Subcutaneous adipose tissue (tissue), 4 donors: ENCODE results near the gene RET. TPM values are rescaled to one million over a fixed set of nuclear protein-coding genes. Genes with fewer than 3 reads are reported as not detected.

Experiments
- CTCF ChIP-seq: fragments of 450-650 bp; IDR thresholded peaks from one replicate; pipeline ENCODE4 v1.5.1; 2016; ENCODE audit warnings: low read depth, mild to moderate bottlenecking, control low read depth, antibody characterized with exemption, moderate library complexity
- total RNA-seq, 4 donors: library from RNA; depleted of rRNA; stranded (reverse); fragments of >200 nt; gene quantifications; one replicate each; pipeline ENCODE4 v1.1.0, GENCODE V29; 2016

Gene RET
- total RNA-seq, 4 donors from 2014 or later: 0.19 to 1.9 (median 0.49) TPM

DNA sequence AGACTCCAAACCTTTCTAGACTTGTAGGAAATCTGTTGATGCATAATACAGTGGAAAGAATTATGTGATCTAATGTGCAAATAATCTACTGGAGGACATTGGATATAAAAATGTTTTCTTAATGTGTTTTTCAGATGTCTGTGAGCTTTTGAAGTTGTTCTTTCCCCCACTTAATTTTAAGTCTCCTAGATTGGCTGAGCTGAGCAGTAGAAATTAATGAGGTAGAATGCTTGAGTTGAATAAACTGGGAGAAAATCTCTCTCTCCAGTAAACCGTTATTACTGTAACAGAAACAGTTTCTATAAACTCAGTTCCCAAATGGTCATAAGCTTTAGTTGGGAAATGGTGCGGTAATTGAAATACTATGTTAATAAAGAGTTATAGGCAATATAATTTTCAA, 77.0 kb downstream of the RET start:
- TF ChIP-seq CTCF: no peak

DNA sequence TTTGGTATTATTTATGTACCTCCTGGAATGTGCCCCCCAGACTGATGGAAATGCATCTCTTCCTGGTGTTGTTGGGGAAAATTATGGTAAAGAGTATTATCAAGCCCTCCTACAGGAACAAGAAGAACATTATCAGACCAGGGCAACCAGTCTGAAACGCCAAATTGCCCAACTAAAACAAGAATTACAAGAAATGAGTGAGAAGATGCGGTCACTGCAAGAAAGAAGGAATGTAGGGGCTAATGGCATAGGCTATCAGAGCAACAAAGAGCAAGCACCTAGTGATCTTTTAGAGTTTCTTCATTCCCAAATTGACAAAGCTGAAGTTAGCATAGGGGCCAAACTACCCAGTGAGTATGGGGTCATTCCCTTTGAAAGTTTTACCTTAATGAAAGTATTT, 78.4 kb downstream of the RET start:
- no peak for TF ChIP-seq CTCF

DNA sequence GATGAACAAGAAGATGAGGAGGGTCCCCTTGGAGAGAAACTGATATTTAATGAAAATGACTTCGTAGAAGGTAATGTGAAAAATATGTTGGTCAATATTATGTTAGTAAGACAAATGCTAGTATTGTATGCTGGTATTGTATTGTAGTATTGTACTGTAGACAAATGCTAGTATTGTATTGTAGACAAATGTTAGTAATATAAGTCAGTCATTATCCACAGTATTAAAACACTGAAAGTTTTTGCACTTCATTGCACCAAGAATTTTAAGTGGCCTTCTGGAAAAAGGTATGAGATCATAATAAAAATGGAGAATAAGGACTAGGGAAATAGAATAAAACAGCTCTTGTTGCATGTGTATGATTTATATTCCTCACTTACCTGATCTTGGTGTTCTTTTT, 78.9 kb downstream of the RET start:
- no peak for TF ChIP-seq CTCF

DNA sequence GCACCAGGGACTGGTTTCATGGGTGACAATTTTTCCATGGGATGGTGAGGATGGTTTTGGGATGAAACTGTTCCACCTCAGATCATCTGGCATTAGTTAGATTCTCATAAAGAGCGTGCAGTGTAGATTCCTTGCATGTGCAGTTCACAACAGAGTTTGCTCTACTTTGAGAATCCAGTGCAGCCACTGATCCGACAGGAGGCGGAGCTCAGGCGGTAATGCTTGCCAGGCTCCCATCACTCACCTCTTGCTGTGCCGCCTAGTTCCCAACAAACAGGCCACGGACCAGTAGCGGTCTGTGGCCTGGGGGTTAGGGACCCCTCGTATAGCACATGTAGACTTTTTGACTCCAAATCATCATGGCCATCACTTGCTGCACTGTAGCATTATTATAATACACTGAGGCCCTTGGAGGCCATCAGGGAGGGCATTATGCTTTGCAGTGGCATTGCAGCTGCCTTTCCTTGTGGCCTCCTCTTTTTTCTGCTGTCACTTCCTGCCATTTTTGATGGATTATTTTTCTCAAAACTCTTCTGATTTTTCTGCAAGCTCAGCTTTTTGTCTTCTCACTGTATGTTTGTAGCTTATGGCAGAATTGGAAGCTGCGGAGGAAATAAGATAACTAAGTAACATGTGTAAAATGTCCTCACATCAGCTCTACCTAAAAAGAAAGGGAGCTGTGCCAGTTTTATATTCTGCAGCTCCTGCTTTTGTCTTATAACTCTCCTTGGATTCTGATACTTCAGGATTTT, 79.9 kb downstream of the RET start:
- TF ChIP-seq CTCF: no peak

GRCh38 chr10:43158636-43159035, 81.8 kb downstream of the RET start:
- no peak for TF ChIP-seq CTCF

DNA sequence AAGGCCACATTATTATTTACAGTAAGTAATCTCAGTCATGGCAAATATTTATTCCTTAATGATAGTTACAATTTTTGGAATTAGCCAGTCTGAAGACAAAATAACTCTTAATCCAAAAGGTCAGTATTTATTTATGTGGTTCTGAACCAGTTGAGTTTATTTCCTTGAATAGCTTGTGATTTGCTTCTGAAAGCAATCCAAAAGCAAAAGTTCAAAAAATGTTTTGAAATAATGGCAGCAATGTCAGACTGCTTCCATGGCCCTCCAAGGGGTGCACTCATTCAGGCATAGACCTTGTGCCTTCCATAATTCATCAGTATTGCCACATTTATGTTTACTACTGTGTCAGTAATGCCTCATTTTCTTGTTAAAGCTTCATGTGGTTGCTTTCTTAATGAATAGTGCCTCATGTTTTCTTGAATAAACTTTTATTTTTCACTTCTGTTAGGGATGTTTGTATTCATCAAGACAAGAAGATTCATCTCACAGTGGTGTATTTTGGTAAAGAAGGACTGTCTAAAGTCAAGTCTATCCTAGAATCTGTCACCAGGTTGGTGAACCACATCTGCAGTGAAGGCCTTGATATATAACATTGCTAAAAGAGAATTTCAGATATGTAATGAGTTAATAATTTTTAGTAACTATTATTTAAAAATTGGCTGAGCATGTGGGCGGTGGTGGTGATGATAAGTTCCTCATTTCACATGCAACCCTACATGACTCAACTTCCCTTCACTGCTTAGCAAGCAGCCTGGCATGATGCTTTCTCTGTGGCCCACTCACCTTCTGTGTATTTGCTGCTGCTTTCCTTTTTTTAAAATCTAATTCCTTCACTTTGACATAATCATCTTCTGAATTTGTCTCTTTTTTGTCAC, 83.4 kb downstream of the RET start:
- no peak for TF ChIP-seq CTCF

DNA sequence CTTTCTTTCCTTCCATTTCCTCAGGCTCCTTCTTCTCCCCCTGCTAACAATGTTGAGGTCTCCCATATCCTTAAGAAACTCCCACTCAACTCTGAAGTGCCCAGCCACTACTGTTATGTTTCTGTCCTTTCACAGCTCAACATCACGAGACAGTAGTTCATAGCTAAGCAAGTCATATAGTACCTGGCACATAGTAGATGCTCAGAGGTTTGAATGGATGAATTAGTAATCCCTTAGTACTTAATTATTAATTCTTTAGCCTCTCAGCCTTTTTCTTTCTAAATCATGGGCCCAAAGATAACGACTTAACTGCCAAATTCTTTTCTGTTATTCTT, 84.0 kb downstream of the RET start:
- no peak for TF ChIP-seq CTCF
